Stimulated activated CD4-positive, alpha-beta T cell treated with anti-CD3 and anti-CD28 coated beads, Interleukin-4, amount 100 ng/mL, for 4 hours (primary cell): Measurements from ENCODE around the gene SCTR.

Experiments used
- DNase-seq, 2 experiments: peaks; one replicate each; pipeline ENCODE4 v3.0.0-alpha.2; 2020

The SCTR gene

GRCh38 chr2:119440501-119440870, 83.8 kb downstream of the SCTR start:
- no peak for DNase-seq

- no peak for DNase-seq
These were observed 84.4 kb downstream of the SCTR start for GRCh38 chr2:119439574-119440500.

DNA sequence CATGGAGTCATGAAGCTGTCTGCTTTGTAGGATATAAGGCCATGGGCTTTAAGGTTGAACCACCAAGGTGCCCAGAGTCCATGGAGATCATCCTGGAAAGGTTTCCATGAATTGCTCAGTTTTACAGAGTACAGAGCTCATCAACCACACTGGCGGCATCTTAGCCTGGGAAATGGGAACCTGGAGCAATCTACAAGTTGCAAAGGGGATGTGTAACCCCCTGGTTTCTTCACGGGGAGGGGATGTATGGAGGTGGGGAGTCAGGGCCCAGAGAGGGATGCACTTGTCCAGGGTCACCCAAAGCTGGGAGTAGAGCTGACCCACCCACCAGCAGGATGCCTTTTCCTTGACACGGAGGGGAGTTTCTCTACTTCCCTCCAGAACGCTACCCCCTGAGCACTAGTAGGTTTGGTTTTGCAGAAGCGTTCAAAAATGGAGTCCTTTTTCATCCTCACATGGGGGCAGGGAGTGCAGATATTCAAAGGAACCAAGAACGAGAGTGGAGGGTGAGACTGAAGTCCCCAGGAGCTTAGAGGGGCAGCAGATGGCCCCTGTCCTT, 85.5 kb downstream of the SCTR start:
- DNase-seq: no peak

- DNase-seq: no peak
These were observed 86.1 kb downstream of the SCTR start for GRCh38 chr2:119438128-119438656.

GRCh38 chr2:119436993-119437772, 87.1 kb downstream of the SCTR start:
- no peak for DNase-seq

GRCh38 chr2:119435953-119436297, 88.4 kb downstream of the SCTR start:
- no peak for DNase-seq

DNA sequence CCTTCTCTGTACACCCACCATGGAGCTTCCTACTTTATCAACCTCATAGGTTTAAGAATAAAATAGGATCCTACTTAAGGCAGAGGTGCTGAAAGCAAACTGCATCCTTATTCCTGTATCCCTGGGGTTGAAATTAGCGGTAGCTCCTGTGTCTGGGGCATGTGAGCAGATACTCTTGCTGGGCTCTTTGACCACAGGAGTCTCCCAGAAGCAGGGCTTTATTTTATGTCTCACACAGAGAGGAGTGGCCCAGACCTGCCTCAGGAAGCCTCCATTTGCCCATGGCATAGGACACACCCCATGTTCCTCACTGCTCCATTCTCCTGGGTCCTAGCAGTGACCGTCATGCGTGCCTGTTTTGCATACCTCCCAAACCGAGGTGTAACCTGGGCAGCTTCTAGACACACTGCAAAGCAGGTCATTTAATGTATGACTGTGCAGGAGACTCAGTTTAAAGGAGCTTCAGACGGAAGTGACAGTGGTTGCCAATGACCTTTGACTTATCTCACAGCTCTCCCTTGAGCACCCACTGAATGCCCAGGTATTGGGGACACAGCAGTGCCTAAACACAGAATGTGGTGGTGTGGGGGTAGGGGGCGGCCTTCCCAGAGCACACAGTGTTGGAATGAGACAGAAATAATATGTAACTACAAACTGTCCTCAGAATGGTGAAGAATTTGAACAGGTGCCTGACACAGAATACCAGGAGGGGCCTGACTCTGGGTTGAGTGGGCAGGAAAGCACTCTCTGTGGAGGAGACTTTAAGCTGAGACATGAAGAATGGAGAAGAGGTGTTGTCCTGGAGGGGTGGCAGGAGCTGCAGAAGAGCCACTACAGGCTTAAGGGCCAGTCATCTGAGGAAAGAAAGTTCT, 89.0 kb downstream of the SCTR start:
- DNase-seq: no peak

DNA sequence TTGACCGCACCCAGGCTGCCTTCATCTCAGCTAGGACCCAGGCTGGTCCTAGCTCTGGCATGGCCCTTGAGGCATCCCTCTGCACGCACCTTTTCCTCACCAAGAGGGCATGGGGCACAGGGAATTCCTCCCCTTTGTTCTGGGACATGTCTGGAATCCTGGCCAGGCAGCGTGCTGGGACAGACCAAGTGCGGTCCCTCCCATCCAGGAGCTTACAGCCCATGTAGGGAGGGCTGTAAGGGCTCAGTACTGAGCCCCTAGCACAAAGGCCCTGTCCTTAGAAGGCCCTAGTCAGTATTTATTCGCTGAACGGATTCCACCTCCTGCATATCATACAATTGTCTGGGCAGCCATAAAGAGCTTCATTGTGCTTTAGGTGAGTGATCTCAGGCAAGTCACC, 89.6 kb downstream of the SCTR start:
- no peak for DNase-seq

GRCh38 chr2:119433636-119434327, 90.5 kb downstream of the SCTR start:
- DNase-seq: no peak

DNA sequence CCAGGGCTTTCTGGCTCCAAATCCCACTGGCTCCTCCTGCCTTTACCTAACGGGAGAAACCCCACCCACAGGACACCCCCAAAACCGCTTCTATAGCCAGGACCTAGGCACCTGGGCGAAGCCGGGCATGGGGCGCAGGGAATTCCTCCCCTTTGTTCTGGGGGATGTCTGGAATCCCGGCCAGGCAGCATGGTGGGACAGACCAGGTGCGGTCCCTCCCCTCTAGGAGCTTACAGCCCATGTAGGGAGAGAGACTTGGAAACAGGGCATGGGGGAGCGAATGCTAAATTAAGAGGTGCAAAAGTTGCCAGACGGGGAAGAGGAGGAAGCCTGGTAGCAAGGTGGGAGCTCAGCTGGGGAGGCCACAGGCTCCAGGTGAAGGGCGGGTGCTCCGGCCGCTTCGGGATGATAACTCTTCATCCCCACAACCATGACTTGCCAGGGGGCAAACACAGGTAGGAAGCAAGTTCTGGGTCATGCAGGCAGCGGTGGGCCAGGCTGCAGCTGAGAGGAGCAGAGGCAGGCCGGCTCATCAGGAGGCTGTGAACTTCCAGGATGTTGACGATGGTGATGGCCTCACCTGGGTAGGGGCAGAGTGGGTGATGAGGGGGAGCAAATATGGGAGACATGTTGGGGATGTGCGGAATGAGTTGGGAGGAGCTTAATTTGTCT, 91.3 kb downstream of the SCTR start:
- DNase-seq: no peak

GRCh38 chr2:119431976-119432850, 92.1 kb downstream of the SCTR start:
- no peak for DNase-seq

DNA sequence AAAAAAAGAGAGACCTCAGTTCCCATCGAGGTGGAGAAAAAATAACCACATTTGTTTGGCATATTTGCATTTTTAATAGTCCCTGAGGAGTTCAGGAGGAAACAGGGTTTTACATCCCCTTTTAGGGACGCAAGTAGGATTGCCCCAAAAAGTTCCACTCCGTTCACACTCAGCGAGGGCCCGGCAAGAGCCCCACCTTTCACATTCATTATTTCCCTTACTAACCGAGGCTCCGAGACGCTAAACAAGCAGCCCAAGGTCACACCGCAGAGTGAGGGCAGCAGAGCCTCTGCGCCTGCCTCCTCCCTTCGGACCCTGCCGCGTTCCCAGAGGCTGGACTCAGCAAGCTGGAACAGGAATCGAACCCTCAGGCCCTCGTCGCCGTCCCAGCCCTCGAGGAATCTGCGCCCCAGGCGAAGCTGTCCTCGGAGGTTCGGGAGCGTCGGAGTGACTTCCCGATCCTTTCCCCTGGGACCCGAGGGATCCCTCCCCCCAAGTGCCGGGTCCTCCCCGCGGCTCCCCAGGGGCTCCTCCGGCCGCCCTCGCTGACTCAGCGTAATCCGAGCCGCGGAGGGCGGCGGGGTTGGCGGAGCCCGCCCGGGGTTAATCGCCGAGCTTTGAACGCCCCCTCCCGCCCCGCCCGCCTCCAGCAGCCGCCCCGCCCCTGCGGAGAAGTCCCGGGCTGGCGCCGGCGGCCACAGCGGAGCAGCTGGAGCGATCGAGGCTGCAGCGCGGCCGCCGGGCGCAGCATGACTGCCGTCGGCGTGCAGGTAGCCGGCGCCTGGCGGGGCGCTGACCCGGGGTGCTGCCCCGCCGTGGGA, 92.9 kb downstream of the SCTR start, which contains the start of gene TMEM37:
Gene TMEM37 (plus strand): TSS at position 700 of the 821 bp plus-strand sequence. CDS start 50 bp downstream, at position 750.
- peak in 1 of 2 experiments; percentile 5 for DNase-seq

DNA sequence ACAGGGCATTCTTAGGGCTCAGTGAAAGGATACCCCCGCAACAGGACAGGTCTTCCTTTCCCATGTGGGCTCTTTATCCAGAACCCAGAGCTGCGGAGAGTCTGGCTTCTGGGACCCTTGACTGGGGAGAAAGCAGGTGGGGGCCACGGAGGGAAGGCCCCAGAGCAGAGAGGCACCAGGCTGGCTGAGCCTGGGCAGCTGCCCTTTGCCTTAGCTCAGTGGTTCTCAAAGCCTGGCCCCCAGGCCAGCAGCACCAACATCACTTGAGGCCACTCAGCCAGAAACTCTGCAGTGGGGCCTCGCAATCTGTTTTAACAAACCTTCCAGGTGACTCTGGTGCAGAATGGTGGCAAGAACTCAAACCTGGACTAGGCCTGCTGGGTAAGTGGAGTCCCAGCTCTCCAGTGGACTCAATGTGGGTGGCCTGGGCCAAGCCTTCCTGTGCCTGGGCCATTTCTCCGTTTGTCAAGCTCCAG, 94.2 kb downstream of the SCTR start:
- DNase-seq: no peak

GRCh38 chr2:119429225-119429981, 94.9 kb downstream of the SCTR start:
- DNase-seq: no peak

- no peak for DNase-seq
These were observed 95.6 kb downstream of the SCTR start for GRCh38 chr2:119428488-119429224.

DNA sequence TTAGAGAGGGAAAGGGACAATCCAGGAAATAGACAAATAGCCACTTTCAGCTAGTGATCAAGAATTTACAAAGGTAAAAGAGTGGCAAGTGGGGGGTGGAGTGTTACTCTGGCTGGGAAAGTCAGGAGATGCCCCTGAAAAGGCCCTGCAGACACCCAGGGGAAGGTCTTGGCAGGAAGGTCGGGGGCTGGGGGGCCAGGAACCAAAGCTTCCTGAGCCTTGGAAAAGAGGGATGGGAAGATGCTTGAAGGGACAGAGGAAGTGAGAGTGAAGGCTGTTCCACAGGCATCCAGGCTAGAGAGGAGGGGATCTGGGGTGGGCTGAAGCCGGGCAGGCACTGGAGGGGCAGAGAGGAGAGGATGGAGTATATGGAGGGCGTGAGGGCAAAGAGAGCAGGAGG, 96.5 kb downstream of the SCTR start:
- no peak for DNase-seq

DNA sequence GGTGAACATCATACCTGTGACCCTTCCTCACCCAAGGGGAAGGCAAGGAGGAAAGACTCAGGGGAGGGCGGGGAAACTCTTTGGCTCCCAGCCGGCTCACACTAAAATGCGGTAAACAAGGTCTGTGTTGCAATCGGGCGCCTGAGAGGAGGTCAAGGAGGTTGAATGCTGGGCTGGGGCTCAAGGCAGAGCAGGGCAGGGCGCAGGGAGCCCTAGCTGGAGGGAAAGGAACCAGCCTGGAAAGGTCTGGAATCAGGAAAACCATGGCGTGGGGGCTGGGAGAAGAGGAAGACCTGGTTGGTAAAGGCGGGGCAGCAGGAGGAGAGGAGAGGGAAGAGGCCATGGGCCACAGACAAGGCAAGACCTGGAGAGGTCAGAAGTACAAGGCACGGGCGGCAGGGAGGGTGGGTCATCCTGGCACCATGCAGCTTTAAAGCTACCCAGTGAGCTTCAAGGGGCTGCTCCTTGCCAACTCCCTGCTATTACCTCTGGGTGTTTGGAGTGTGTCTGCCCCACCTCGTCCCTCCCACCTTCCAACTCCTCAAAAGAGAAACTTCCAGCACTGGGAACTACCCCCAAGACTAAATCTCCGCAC, 97.4 kb downstream of the SCTR start:
- DNase-seq: no peak
